ENCODE measurements around the gene SLC43A1.

SLC43A1 gene

GRCh38 chr11:57527056-57527631, 11.6 kb upstream of the SLC43A1 start:
- peak; percentile 61 for DNase-seq (ENCODE audit: low spot score)

- no peak for DNase-seq (ENCODE audit: low spot score)
Observed at GRCh38 chr11:57523419-57523818, 7.9 kb upstream of the SLC43A1 start.

- no peak for DNase-seq (ENCODE audit: low spot score)
Observed at GRCh38 chr11:57521116-57521515, 5.6 kb upstream of the SLC43A1 start.

- DNase-seq (ENCODE audit: low spot score) = no peak
Observed at GRCh38 chr11:57516061-57516443, 550 bp upstream of the SLC43A1 start.

- no peak for DNase-seq (ENCODE audit: low spot score)
Observed at GRCh38 chr11:57514538-57515331, 767 bp downstream of the SLC43A1 start.

GRCh38 chr11:57513911-57514537, 1.5 kb downstream of the SLC43A1 start:
- no peak for DNase-seq (ENCODE audit: low spot score)

- DNase-seq (ENCODE audit: low spot score) = no peak
Observed at GRCh38 chr11:57513452-57513795, 2.1 kb downstream of the SLC43A1 start.

GRCh38 chr11:57512646-57513451, 2.7 kb downstream of the SLC43A1 start:
- DNase-seq (ENCODE audit: low spot score) = no peak

GRCh38 chr11:57511741-57512430, 3.6 kb downstream of the SLC43A1 start:
- no peak for DNase-seq (ENCODE audit: low spot score)

- DNase-seq (ENCODE audit: low spot score) = no peak
Observed at GRCh38 chr11:57508341-57509170, 6.9 kb downstream of the SLC43A1 start.

GRCh38 chr11:57506522-57506921, 9.0 kb downstream of the SLC43A1 start:
- no peak for DNase-seq (ENCODE audit: low spot score)

GRCh38 chr11:57504511-57504910, 11.0 kb downstream of the SLC43A1 start:
- DNase-seq (ENCODE audit: low spot score) = no peak

GRCh38 chr11:57502870-57503269, 12.6 kb downstream of the SLC43A1 start:
- DNase-seq (ENCODE audit: low spot score) = no peak

- DNase-seq (ENCODE audit: low spot score) = no peak
Observed at GRCh38 chr11:57502376-57502775, 13.1 kb downstream of the SLC43A1 start.

- no peak for DNase-seq (ENCODE audit: low spot score)
Observed at GRCh38 chr11:57501953-57502352, 13.5 kb downstream of the SLC43A1 start.

GRCh38 chr11:57500926-57501325, 14.6 kb downstream of the SLC43A1 start:
- DNase-seq (ENCODE audit: low spot score) = no peak

- no peak for DNase-seq (ENCODE audit: low spot score)
Observed at GRCh38 chr11:57500515-57500914, 15.0 kb downstream of the SLC43A1 start.

- no peak for DNase-seq (ENCODE audit: low spot score)
Observed at GRCh38 chr11:57499983-57500461, 15.5 kb downstream of the SLC43A1 start.

- DNase-seq (ENCODE audit: low spot score) = peak; percentile 75
Observed at GRCh38 chr11:57499413-57499982, 16.0 kb downstream of the SLC43A1 start.

- DNase-seq (ENCODE audit: low spot score) = no peak
Observed at GRCh38 chr11:57498540-57498939, 17.0 kb downstream of the SLC43A1 start.
